ENCODE measurements around the gene AQP3.

DNA sequence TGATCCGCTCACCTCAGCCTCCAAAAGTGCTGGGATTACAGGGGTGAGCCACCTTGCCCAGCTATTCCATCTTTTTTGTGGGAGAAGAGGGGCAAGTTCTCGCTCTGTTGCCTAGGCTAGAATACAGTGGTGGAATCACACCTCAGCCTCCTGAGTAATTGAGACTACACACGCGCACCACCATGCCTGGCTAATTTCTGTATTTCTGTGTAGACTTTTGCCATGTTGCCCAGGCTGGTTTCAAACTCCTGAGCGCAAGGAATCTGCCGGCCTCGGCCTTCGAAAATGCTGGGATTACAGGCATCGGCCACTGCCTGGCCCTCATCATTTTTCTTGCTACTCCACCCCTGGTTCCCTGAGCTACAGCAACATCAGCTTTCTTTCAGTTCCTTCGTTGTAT, 29.1 kb upstream of the AQP3 start:
- TF ChIP-seq EZH2 (IDR thresholded peaks at IDR 0.05; ENCODE audit: insufficient read depth, poor library complexity, severe bottlenecking) (no peak), EZH2phosphoT487 (IDR thresholded peaks at IDR 0.05; ENCODE audit: insufficient read depth, low read depth) (no peak)

Data from GM23248 (cell line).